NT2/D1 (cell line): Measurements from ENCODE around the gene SDR42E2.

Experiments
- SUZ12 ChIP-seq: IDR thresholded peaks from 2 replicates; pipeline ENCODE4 v1.6.1; 2011; ENCODE audit not compliant: insufficient read length, insufficient read depth; ENCODE audit errors: extremely low read depth
- YY1 ChIP-seq: IDR thresholded peaks from 2 replicates; pipeline ENCODE4 v1.6.1; 2011; ENCODE audit not compliant: insufficient read length, insufficient read depth
- ZNF274 ChIP-seq: IDR thresholded peaks from 2 replicates; pipeline ENCODE4 v1.6.1; 2011; ENCODE audit warnings: mild to moderate bottlenecking, low read depth, low read length

DNA sequence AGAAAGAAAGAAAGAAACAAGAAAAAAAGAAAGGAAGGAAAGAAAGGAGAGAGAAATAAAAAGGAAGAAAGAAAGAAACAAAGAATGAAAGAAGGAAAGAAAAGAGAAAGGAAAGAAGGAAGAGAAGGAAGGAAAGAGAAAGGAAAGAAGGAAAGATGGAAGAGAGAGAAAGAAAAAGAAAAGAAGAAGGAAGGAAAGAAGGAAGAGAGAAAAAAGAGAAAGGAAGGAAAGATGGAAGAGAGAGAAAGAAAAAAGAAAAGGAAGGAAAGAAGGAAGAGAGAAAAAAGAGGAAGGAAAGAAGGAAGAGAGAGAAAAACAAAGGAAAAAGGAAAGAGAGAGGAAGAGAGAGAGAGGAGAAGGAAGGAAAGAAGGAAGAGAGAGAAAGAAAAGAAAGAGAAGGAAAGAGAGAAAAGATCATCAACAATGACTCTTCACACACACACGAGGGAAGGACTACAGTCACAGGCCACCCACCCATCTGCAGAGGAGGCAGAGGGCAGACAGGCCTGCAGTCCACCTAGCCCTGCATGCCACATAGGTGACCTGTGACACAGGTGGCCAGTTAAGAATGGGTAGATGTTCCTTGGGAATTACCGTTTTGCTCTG is 46.1 kb upstream of the SDR42E2 start:
- TF ChIP-seq SUZ12, result no peak
- no peak for TF ChIP-seq YY1
- TF ChIP-seq ZNF274, result no peak
